ENCODE results near the gene HDAC9.

HDAC9 gene

DNA sequence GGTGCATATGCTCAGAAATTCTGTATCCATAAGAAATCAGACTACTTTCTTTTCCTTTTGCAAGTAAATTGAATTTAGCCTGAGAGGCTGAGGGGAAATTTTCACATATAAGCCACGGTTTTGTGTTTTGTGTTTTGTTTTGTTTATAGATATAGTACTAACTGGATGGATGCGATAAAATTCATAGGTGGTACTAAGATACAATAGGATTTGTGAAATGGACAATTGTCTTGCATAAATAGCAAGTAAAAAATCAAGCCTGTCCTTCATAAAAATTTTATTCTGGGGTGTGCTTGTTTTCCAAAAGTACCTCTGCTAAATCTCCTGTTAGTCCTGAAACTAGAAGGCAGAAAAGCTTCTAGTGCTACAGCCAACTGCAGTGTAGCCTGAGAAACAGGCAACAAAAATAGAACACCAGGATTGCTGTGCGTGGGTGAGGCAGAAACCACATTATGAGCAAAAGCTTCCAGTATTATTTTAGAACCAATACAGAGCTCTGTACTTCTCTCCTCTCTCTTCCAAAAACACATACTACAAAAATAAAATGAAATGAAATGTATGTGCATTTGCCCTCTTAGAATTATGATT is 634 bp upstream of the HDAC9 start:
- peak; percentile 17 for DNase-seq (ENCODE audit: low spot score)

- no peak for DNase-seq (ENCODE audit: low spot score)
Observed at GRCh38 chr7:18496341-18496700, 772 bp downstream of the HDAC9 start.

DNA sequence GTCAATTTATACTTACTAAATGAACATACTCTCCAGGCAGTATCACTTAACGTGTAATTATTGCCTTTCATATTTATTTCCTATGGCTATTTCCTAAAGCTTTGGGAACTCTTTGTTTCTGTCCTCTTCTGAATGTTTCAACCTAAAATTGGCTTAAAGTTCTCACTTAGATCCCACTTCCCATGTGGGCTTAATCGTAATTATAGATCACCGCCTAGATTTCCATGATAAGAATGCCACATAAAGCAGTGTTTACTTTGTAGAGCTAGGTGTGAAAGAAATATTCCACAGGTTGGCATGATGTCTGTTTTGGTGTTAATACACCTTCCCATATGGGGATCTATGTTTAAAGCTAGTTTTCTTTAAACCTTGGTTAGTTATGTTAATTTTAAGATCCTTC is 1.5 kb downstream of the HDAC9 start:
- no peak for DNase-seq (ENCODE audit: low spot score)

GRCh38 chr7:18497800-18498199 is 2.3 kb downstream of the HDAC9 start:
- no peak for DNase-seq (ENCODE audit: low spot score)

- DNase-seq (ENCODE audit: low spot score), result no peak
Observed at GRCh38 chr7:18498341-18498740, 2.8 kb downstream of the HDAC9 start.

- no peak for DNase-seq (ENCODE audit: low spot score)
Observed at GRCh38 chr7:18499407-18500177, 4.0 kb downstream of the HDAC9 start.

DNA sequence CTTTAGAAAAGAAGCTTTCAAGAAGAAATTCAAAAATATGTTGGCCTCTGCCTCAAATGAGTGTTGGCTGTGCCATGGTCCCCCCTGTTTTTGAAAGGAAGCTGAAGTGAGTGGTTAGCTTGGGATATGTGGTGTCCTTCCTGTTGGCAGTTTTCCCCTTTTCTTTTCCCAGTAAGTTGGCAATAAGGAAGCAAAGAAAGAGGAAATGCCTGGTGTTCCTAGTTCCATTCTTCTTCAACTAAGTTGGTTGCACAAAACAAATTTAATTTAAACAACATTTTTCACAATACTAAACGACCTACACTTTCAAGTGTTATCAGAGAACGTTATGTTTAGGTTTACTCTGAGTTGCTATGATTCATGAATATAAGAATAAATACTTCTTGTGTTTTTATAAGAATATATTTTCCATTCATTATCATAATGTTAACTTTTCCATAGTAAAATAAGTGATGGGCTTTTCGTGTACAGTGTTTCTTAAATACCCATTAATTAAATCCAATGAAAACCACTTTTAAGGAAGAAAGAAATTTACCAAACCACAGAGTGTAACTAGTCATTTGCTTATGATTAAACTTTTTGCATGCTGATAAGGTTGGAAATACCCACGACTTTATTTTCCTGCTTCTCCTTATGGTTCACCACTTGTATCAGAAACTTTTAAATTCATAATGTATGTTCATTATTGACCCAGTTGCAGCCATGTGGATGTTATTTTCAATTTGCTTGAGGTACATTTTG is 7.7 kb downstream of the HDAC9 start:
- DNase-seq (ENCODE audit: low spot score), result no peak

DNA sequence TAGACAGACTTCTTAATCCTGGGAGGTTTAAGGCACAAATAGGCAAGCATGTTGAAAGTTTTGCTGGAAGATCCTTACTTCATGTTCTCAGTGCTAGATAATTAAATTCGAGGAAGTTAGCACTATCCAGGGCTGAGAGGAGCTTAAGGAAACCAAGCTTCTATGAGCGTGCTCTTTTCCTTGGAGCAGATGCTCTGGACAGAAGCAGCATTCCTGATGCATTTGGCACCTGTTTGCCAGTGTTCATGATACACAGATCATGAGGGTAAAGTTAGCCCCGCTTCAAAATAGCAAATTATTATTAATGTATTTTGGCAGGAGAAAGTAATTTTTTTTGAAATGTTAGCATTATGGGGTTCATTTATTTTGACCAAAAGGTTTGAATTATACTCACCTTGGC is 9.4 kb downstream of the HDAC9 start:
- no peak for DNase-seq (ENCODE audit: low spot score)

- peak; percentile 26 for DNase-seq (ENCODE audit: low spot score)
Observed at GRCh38 chr7:18505870-18506460, 10.4 kb downstream of the HDAC9 start.

DNA sequence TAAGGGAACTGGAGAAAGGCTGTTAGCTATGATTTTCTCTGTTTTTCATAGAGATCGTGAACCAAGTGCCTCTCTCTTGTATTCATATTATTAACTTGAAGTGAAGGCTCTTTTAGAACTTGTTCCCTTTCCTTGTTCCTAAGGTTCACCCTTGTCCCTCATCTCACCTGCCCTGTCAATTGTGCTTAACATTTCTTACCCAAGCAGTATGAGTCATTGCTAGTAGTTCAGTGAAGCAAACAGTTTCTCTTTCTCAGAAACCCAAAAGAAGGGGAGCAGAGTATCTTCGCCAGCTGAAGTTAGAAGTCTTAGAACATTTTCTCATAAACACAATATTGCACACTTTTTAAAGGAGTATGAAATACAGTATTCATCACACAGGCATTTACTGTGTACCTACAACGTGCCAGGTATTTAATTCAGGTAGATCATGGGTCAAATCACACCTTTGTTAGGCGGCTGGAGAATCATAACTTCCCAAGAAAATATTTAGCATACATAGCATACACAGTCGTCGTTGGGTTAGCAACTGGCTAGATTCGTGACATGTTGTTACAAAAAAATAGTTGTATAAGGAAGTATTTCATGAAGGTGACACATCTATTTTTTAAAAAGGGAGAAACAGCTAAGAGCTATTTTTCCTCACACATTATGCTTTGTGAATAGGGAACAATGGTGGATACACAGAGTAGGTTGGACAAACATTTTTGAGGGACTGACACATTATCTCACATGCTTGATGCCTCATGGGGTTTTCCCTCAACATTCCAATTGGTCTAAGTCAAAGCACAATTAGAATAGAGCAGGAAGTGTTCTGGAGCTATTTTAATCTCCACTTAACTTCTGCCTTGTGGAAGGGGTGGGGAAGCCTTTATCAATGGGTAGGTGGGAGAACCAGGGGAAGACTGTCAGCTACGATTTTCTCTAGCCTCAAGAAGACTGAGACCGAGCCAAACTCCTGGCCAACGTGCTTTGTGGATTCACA is 13.2 kb downstream of the HDAC9 start:
- DNase-seq (ENCODE audit: low spot score), result peak; percentile 65

DNA sequence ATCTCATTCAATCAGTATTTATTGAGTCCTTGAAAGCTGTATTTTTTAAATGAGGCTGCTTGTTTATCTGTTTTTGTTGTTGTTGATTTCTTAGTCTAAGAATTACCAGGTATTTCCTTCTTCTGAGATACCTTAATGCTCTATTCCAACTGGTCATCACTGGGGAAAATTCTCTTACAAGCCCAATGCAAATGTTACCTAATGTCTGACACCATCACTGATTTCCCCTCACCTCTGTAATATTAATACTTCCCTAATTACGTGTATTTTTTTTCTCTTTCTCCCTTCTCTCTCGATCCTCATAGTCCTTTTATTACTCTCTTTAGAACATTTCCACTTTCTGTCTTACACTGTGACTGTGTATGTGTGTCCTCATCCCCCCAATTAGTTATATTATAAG is 13.9 kb downstream of the HDAC9 start:
- DNase-seq (ENCODE audit: low spot score), result no peak

GRCh38 chr7:18511351-18512140 is 16.0 kb downstream of the HDAC9 start:
- DNase-seq (ENCODE audit: low spot score), result no peak

- no peak for DNase-seq (ENCODE audit: low spot score)
Observed at GRCh38 chr7:18513343-18513742, 17.8 kb downstream of the HDAC9 start.

DNA sequence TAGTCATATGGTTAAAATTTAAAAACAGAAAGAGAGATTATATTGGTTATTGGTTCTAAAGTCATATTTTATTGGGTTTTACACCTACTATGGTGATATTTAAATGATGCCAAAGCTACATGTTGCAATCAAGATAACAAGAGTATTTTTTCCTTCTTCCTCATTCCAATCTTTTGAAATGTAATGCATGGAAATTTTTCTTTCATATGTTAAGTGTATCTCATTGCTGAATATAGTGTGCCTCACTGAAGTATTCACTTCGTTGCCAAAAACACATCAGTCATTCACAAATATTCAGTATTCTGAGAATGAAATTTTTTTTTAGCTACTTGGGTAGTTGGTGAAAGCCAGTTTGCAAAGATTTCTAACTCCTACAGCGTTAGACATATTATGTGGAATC is 19.5 kb downstream of the HDAC9 start:
- DNase-seq (ENCODE audit: low spot score), result no peak

DNA sequence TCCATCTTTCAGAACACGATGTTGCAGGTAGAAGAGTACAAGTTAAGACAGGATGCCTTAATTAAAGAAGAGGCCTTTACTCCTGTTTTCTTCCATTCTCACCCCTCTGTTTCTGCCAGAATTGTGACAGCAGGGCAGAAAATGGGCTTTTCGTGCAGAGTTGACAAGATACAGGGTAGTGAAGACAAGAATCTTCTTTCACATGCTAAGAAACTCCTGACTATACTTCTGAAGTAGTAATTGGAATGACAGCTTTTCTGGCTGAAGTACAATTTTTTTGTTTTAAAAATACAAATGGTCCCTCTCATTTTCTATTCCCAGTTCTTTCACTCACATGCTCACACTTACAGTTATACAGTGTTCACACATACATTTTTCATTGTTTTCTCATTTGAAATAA is 22.1 kb downstream of the HDAC9 start:
- no peak for DNase-seq (ENCODE audit: low spot score)

DNA sequence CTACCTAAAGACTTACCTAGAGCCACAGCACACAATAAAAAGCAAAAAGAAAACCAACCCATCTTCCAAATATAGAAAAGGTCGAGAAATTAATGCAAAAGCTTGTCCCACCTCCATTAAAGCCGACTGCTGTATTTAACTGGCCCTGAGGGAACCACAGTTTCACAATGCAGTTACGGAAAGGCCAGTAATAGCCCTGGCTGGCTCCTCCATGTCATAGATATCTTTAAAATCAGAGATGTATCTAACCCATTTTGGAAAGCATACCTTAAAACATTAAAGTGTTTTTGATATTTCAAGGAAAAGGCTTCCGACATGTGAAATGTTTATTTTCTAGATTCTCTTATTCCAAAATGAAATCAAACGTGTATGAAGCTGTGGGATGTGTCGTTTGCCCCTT is 23.0 kb downstream of the HDAC9 start:
- no peak for DNase-seq (ENCODE audit: low spot score)

DNA sequence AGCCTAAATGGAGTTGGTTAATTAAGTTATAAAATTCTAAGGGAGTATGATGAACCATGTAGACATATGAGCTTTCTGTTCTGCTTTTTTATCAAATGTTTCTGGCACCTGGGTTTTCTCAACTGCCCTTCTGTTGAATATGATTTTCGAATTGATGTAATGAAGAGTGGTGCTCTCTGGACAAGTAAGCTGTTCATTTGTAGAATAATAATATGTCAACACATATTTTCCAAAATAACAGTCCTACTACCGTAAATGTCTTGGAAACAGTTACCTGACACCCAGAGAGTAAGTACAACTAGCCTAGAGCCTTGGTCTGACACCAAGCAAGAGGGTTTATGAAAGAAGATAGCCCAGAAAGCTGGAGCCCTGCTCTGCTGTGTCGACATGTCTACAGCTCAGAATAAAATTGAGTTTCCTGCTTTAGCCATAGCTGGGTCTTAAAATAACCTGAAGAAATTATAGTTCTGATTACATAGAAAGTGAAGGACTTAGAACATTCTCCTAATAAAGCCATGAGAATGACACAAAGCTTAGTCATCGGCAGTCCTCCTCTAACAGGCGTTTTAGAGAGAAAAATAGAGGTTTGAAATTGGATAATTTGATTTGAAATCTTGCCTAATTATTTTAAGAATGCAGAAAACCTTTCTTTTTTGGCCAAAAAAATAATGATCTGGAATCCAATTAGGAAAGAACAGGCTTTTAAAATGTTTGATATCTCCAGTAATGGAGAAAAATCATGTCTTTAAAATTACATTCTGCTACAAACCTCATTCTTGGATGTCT is 25.1 kb downstream of the HDAC9 start:
- peak; percentile 10 for DNase-seq (ENCODE audit: low spot score)

GRCh38 chr7:18521236-18521589 is 25.7 kb downstream of the HDAC9 start:
- no peak for DNase-seq (ENCODE audit: low spot score)

DNA sequence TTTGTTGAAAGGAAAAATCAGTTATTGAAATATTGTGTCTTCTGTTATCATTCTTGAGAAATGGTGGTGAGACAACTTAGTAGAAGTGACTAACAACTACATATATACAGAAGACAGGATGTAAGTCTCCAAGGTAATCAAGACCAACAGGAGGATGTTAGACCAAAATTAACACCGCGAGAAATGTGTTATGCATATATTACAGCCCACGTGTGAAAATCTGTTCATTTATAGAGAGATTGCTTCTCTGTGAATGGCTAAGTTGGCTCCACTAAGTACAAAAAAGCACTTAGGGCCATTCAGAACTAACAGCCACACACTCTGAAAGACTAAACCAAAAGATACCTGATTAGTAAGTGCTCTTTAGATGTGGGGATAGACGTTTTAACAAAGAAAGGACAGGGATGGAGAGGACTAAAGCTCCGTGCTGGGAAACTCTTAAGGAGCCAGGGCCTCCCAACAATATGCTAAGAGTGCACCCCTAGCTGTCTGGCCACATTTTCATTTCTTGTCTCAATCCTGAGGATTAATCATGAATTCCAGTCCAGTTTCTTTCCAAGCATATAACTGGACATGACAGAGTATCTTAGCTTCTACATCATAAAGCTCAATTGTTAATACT is 26.5 kb downstream of the HDAC9 start:
- no peak for DNase-seq (ENCODE audit: low spot score)

GRCh38 chr7:18524248-18524647 is 28.7 kb downstream of the HDAC9 start:
- no peak for DNase-seq (ENCODE audit: low spot score)

All from AG08396 (cell line).